Measurements from ENCODE around the gene MSH3.

GRCh38 chr5:80701597-80701996 lies 47.1 kb downstream of the MSH3 start:
- TF ChIP-seq TAF1 (IDR thresholded peaks at IDR 0.05; ENCODE audit: borderline replicate concordance, low read depth, low read length) (no peak), POLR2A (IDR thresholded peaks at IDR 0.05; ENCODE audit: low read depth, low read length) (no peak), POLR2AphosphoS5 (IDR thresholded peaks at IDR 0.05; ENCODE audit: low read depth, low read length) (no peak)
